Colonic mucosa (tissue), 4 donors: ENCODE measurements around the gene NEGR1. TPM values are rescaled to one million over a fixed set of nuclear protein-coding genes. Genes with fewer than 3 reads are reported as not detected.

Source experiments
- DNase-seq: peaks from one replicate; pipeline ENCODE4 v3.0.0-alpha.2; 2020
- H3K27ac ChIP-seq: fragments of 200-600 bp; one replicate; pipeline ENCODE4 v1.8.0; 2021
- H3K27me3 ChIP-seq: fragments of 200-600 bp; one replicate; pipeline ENCODE4 v1.8.0; 2021
- H3K36me3 ChIP-seq: fragments of 200-600 bp; one replicate; pipeline ENCODE4 v1.8.0; 2021
- H3K4me1 ChIP-seq: fragments of 200-600 bp; one replicate; pipeline ENCODE4 v1.8.0; 2021; ENCODE audit warnings: mild to moderate bottlenecking
- H3K4me3 ChIP-seq: fragments of 200-600 bp; one replicate; pipeline ENCODE4 v1.8.0; 2021
- H3K9ac ChIP-seq, 2 donors: one replicate each; pipeline ENCODE4 v1.7.0; 2013; ENCODE audit warnings: control low read depth in 2 of 2, low read depth in 2 of 2, low read length in 2 of 2
- H3K9me3 ChIP-seq: fragments of 200-600 bp; one replicate; pipeline ENCODE4 v1.8.0; 2021
- intact Hi-C: fragments of 100-400 bp; cut with DNase I; formaldehyde crosslinking; loops from one replicate; pipeline ENCODE4 v1.14.1; 2022
- total RNA-seq, 2 donors: library from RNA; stranded (reverse); fragmentation: NEBNext Ultra II Directional in 1 of 2; extraction: Animal tissue kit (Norgen Biotek cat#: 25700) in 1 of 2; gene quantifications; one replicate each; pipeline ENCODE4 v1.2.1, GENCODE V29; 2021
- TF ChIP-seq, protein P1 (sequence below): fragments of 200-600 bp; IDR thresholded peaks from one replicate; pipeline ENCODE4 v1.8.0; 2022; ENCODE audit warnings: antibody characterized with exemption, mild to moderate bottlenecking
- donor health status: healthy.
- donor health status: DM: no; HTN: no; CAD: no.
- donor health status: DM: no; HTN: no; CAD: no.

The NEGR1 gene
- total RNA-seq, 2 donors from 2014 or later, result 4.0 to 9.2 TPM

DNA sequence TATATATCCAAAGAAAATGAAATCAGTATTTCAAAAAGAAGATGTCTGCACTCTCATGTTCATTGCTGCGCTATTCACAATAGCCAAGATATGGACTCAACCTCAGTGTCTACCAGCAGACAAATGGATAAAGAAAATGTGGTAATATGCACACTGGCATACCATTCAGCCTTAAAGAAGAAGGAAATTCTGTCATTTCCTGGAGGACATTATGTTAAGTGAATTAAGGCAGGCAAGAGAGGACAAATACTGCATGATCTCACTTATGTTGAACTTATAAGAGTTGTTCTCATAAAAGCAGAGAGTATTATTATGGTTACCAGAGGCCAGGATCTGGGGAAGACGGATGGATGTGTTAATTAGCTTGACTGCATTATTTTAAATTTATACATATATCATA is 115.9 kb downstream of the NEGR1 start:
- Histone ChIP-seq H3K9ac (no peak overlapping the region), H3K9me3 (no peaks in the 10 kb centered on the region), H3K36me3 (no peaks in the 10 kb centered on the region), H3K4me1 (no peaks in the 10 kb centered on the region), H3K4me3 (no peak overlapping the region), H3K27ac (no peak overlapping the region), H3K27me3 (no peaks in the 10 kb centered on the region)
- TF ChIP-seq, protein P1, sequence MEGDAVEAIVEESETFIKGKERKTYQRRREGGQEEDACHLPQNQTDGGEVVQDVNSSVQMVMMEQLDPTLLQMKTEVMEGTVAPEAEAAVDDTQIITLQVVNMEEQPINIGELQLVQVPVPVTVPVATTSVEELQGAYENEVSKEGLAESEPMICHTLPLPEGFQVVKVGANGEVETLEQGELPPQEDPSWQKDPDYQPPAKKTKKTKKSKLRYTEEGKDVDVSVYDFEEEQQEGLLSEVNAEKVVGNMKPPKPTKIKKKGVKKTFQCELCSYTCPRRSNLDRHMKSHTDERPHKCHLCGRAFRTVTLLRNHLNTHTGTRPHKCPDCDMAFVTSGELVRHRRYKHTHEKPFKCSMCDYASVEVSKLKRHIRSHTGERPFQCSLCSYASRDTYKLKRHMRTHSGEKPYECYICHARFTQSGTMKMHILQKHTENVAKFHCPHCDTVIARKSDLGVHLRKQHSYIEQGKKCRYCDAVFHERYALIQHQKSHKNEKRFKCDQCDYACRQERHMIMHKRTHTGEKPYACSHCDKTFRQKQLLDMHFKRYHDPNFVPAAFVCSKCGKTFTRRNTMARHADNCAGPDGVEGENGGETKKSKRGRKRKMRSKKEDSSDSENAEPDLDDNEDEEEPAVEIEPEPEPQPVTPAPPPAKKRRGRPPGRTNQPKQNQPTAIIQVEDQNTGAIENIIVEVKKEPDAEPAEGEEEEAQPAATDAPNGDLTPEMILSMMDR, result no peak
- DNase-seq, result no peak
- intact Hi-C loops, result no loop called here

DNA sequence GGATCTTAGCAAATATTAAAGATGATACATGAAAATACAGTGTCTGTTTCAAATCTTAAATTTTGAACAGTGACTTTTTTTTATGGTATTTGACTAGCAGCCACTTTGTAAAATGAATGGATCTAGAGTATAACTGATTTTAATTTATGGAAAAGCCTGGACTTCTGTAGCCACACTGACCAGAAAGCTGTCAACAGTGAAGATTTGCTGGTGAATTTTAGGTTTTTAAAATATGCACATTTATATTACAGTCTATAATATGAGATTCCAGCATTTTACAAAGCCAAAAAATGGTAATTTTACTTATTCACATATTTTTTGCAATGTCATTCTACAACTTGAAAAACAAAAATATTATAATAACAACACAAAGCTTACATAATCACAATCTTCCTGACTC is 131.8 kb downstream of the NEGR1 start:
- TF ChIP-seq, protein P1, result no peak
- H3K4me3 ChIP-seq, result no peak overlapping the region
- no peaks in the 10 kb centered on the region for H3K4me1 ChIP-seq
- no peak for DNase-seq
- no peak overlapping the region for H3K27ac ChIP-seq
- no peaks in the 10 kb centered on the region for H3K27me3 ChIP-seq
- no peaks in the 10 kb centered on the region for H3K9me3 ChIP-seq
- no peak overlapping the region for H3K9ac ChIP-seq
- no peaks in the 10 kb centered on the region for H3K36me3 ChIP-seq
- intact Hi-C loops, result no loop called here

DNA sequence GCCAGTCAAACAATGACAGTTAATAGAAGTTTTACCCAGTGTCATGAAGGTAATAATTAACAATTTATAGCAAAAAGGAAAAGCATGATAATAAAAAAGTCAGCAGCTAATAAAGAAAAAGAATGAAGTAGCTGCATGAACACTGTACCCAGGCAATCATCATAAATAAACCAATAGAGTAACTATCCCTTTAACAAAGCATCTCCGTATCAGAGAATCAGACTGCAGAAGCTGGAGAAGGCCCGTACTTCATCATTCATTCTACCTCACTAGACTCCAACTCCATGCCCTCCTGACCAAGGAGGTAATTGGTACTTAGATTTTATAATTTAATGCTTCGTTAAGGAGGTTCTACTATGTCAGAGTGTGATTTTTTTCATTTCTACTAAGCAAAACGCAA is 140.5 kb downstream of the NEGR1 start:
- H3K4me1 ChIP-seq, result no peaks in the 10 kb centered on the region
- no peaks in the 10 kb centered on the region for H3K27me3 ChIP-seq
- TF ChIP-seq, protein P1, result no peak
- no peak for DNase-seq
- intact Hi-C loops, result no loop called here
- no peaks in the 10 kb centered on the region for H3K9me3 ChIP-seq
- no peak overlapping the region for H3K9ac ChIP-seq
- no peak overlapping the region for H3K4me3 ChIP-seq
- no peaks in the 10 kb centered on the region for H3K36me3 ChIP-seq
- H3K27ac ChIP-seq, result no peak overlapping the region

DNA sequence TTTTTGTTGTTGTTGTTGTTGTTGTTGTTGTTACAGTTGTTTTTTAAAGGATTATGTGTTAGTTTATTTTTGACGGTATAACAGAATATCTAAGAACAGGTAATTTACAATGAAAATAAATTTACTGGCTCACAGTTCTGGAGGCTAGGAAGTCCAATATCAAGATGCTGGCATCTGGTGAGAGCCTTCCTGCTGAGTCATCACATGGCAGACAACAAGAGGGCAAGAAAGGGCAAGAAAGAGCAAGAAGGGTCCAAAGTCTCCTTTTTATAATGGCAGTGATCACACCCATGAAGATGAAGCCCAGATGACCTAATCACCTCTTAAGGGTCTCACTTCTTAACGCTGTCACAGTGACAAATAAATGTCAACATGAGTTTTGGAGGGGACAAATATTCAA is 142.1 kb downstream of the NEGR1 start:
- no peak for DNase-seq
- intact Hi-C loops, result no loop called here
- no peaks in the 10 kb centered on the region for H3K4me1 ChIP-seq
- H3K27me3 ChIP-seq, result no peaks in the 10 kb centered on the region
- TF ChIP-seq, protein P1, result no peak
- no peak overlapping the region for H3K4me3 ChIP-seq
- no peaks in the 10 kb centered on the region for H3K9me3 ChIP-seq
- H3K9ac ChIP-seq, result no peak overlapping the region
- H3K27ac ChIP-seq, result no peak overlapping the region
- H3K36me3 ChIP-seq, result no peaks in the 10 kb centered on the region

DNA sequence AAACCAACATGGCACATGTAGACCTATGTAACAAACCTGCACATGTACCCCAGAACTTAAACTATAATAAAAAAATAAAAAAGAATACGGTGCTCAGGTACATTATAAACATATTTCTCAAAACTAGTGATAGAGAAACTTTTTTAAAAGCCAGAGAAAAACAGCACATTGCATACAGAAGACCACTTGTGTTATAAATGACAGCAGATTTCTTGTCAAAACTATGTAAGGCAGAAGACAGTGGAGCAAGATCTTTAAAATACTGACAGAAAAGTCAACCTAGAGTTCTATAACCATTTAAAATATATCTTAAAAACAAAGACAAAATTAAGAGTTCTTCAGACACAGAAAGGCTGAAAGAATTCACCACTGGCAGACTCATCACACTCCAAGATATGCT is 144.7 kb downstream of the NEGR1 start:
- DNase-seq, result no peak
- Histone ChIP-seq H3K4me1 (no peaks in the 10 kb centered on the region), H3K4me3 (no peak overlapping the region), H3K27ac (no peak overlapping the region), H3K9ac (no peak overlapping the region), H3K9me3 (no peaks in the 10 kb centered on the region), H3K36me3 (no peaks in the 10 kb centered on the region), H3K27me3 (no peaks in the 10 kb centered on the region)
- intact Hi-C loops, result no loop called here
- TF ChIP-seq, protein P1, result no peak

DNA sequence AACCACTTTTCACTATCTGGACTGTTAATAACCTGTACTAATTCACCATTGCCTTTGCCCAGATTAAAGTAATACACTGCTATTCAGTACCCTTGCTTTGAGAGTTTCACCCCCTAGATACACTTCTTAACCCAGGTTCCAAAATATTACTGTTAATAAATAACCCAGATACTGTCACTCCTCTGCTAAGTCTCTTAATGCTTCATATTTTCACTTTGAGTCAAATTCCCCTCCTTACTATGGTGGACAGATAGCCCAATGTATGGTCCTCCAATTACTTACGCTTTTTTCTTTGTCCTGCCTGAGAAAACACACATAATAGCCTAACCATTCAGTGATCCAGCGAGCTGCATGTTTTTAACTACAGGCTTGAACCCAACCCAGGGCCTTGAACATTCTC is 152.5 kb downstream of the NEGR1 start:
- Histone ChIP-seq H3K27me3 (no peaks in the 10 kb centered on the region), H3K9me3 (no peaks in the 10 kb centered on the region), H3K36me3 (no peaks in the 10 kb centered on the region), H3K4me1 (no peaks in the 10 kb centered on the region), H3K4me3 (no peak overlapping the region), H3K9ac (no peak overlapping the region), H3K27ac (no peak overlapping the region)
- no peak for DNase-seq
- TF ChIP-seq, protein P1, result no peak
- intact Hi-C loops, result no loop called here
